HL-60 (cell line): ENCODE data around the gene UBTD1.

Experiments
- DNase-seq, 2 experiments: peaks; one replicate each; pipeline ENCODE4 v3.0.0-alpha.2; 2010 to 2020; ENCODE audit warnings: low read depth in 1 of 2, low spot score in 1 of 2
- H3K27ac ChIP-seq: fragments of 250-450 bp; sonication (Bioruptor Pico); replicated peaks from 2 replicates; pipeline ENCODE4 v1.5.1; 2020; ENCODE audit warnings: mild to moderate bottlenecking, moderate library complexity
- H3K27me3 ChIP-seq: fragments of 250-450 bp; sonication (Bioruptor Pico); 2 replicates; pipeline ENCODE4 v1.5.1; 2021; ENCODE audit warnings: mild to moderate bottlenecking, moderate library complexity; ENCODE audit not compliant: insufficient read depth, poor library complexity, severe bottlenecking
- H3K4me3 ChIP-seq: replicated peaks from 2 replicates; pipeline ENCODE4 v1.5.1; 2011; ENCODE audit warnings: mild to moderate bottlenecking, control low read depth, low read length; ENCODE audit not compliant: insufficient read depth
- CTCF ChIP-seq: IDR thresholded peaks from one replicate; pipeline ENCODE4 v1.5.1; 2011; ENCODE audit warnings: low read length, control low read depth, inconsistent platforms; ENCODE audit not compliant: insufficient read depth
- GABPA ChIP-seq: IDR thresholded peaks from 2 replicates; pipeline ENCODE4 v1.6.1; 2012; ENCODE audit warnings: low read depth
- POLR2AphosphoS5 ChIP-seq: IDR thresholded peaks from 2 replicates; pipeline ENCODE4 v1.6.1; 2012; ENCODE audit warnings: low read depth
- REST ChIP-seq: IDR thresholded peaks from 2 replicates; pipeline ENCODE4 v1.6.1; 2012; ENCODE audit warnings: low read depth; ENCODE audit not compliant: insufficient replicate concordance
- SPI1 ChIP-seq: IDR thresholded peaks from 2 replicates; pipeline ENCODE4 v1.6.1; 2012; ENCODE audit warnings: low read depth, mild to moderate bottlenecking, borderline replicate concordance

Gene UBTD1

DNA sequence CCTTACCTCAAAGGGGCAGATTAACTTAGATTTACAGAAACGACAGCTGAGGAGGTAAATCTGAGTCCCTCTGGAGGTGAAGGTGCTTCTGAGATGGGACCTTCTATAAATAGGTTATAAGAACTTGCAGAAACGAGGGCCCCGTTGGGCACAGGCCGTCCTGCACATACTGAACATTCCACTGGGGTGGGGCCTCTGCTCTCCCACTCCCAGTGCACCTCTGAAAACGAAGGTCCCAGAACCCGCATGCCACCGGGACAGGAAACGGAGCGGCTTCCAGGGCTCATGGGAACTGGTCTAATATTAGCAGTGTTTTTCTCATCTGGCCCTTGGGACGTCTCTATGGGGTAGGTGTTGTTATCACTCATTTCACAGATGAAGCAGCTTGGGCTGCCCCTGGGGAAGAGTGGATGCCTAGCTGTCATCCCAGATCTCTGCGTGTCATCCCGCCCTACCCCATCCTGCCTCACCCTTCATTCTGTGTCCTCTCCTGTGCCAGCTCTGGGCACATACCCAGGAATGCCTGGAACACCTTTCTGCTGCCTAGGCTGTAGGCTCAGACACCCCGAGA lies 110.4 kb downstream of the UBTD1 start:
- no peaks in the 10 kb centered on the region for H3K27me3 ChIP-seq
- no peak overlapping the region for H3K27ac ChIP-seq
- TF ChIP-seq CTCF (no peak), GABPA (no peak), POLR2AphosphoS5 (no peak), SPI1 (no peak), REST (no peak)
- DNase-seq, result no peak
- no peak overlapping the region for H3K4me3 ChIP-seq

- no peak for TF ChIP-seq SPI1
- no peak for TF ChIP-seq POLR2AphosphoS5
- TF ChIP-seq REST, result no peak
- TF ChIP-seq GABPA, result no peak
- TF ChIP-seq CTCF, result no peak
- no peak overlapping the region for H3K27ac ChIP-seq
- no peaks in the 10 kb centered on the region for H3K27me3 ChIP-seq
- H3K4me3 ChIP-seq, result no peak overlapping the region
- no peak for DNase-seq
Measured at GRCh38 chr10:97611473-97611872, 112.7 kb downstream of the UBTD1 start.

DNA sequence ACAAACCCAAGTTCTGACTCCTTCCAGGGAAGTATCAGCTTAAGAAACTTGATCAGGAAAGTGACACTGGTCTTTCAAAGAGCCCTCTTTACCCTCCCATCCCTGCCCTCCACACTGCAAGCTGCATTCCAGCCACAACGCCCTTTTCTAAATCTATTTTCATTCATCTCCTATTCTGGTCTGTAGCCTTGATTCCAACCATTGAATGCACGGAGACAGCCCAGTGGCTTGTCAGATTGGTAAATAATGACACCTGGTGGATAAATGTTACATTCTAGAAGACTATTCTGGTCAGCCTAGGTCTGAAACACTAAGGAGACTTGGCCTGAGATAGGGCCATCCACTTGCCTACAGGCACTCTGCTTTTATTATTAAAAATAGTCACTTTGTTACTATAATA lies 113.7 kb downstream of the UBTD1 start:
- Histone ChIP-seq H3K27ac (no peak overlapping the region), H3K4me3 (no peak overlapping the region), H3K27me3 (no peaks in the 10 kb centered on the region)
- TF ChIP-seq GABPA, result no peak
- no peak for TF ChIP-seq SPI1
- no peak for TF ChIP-seq POLR2AphosphoS5
- TF ChIP-seq REST, result no peak
- TF ChIP-seq CTCF, result no peak
- DNase-seq, result peak in 1 of 2 experiments; percentile 19
